GM12878 (cell line): ENCODE measurements around the gene PTGFRN. TPM values are rescaled to one million over a fixed set of nuclear protein-coding genes. Genes with fewer than 3 reads are reported as not detected.

Experiments
- ATAC-seq: fragments of 200-7000 bp; cut with Tn5 transposase; 3 replicates; pipeline ENCODE4 v1.9.1; 2020; ENCODE audit warnings: mild to moderate bottlenecking, moderate library complexity
- BruUV-seq: library from RNA; stranded (reverse); fragments of 400-500 nt; replicated peaks from 2 replicates; lab custom pipeline; 2021; lab: Mats Ljungman, UMichigan
- CTCF ChIA-PET: fragments of 300-600 bp; sonication (Branson Sonifier 250); formaldehyde crosslinking; extraction: SDS; loops from one replicate; lab custom pipeline; 2021; ENCODE audit warnings: inconsistent platforms; lab: Yijun Ruan, JAX
- POLR2A ChIA-PET: fragments of 350-600 bp; formaldehyde crosslinking; extraction: SDS; loops from one replicate; lab custom pipeline; 2021; ENCODE audit warnings: inconsistent platforms; lab: Charles Lee
- RAD21 ChIA-PET: fragments of 300-600 bp; sonication (Branson Sonifier 250); formaldehyde crosslinking; loops from one replicate; lab custom pipeline; 2023; ENCODE audit warnings: antibody characterized with exemption; ENCODE audit not compliant: unreplicated experiment; lab: Charles Lee
- SMC1A ChIA-PET: fragments of 300-600 bp; sonication (Branson Sonifier 250); formaldehyde crosslinking; loops from one replicate; lab custom pipeline; 2023; ENCODE audit not compliant: unreplicated experiment, uncharacterized antibody; lab: Charles Lee
- DNase-seq: peaks from one replicate; pipeline ENCODE4 v3.0.0-alpha.2; 2011; ENCODE audit warnings: low read depth, low spot score
- FAIRE-seq: peaks from 3 replicates; lab custom pipeline; 2011; peaks lifted over from hg19 to GRCh38; lab: Jason Lieb, UNC
- H2AFZ ChIP-seq: 2 replicates; pipeline ENCODE4 v1.6.0; 2011; ENCODE audit warnings: low read depth, low read length, control low read depth; ENCODE audit not compliant: control insufficient read depth
- H3K27ac ChIP-seq: 2 replicates; pipeline ENCODE4 v1.5.1; 2011; ENCODE audit warnings: control low read depth; ENCODE audit not compliant: control insufficient read depth, insufficient read depth
- H3K27me3 ChIP-seq, 2 experiments: replicated peaks in 1 of 2; 2 replicates each; pipeline versions ENCODE4 v1.6.0 to v1.6.1; 2011; ENCODE audit warnings: low read length in 1 of 2; ENCODE audit not compliant: control insufficient read depth in 2 of 2, insufficient read depth in 2 of 2
- H3K36me3 ChIP-seq, 2 experiments: 2 replicates each; pipeline ENCODE4 v1.5.1; 2011; ENCODE audit warnings: low read length in 1 of 2; ENCODE audit not compliant: control insufficient read depth in 2 of 2, insufficient read depth in 2 of 2
- H3K4me1 ChIP-seq: 2 replicates; pipeline ENCODE4 v1.6.1; 2011; ENCODE audit warnings: mild to moderate bottlenecking, low read length, moderate library complexity, mixed read lengths; ENCODE audit not compliant: control insufficient read depth, insufficient read depth
- H3K4me2 ChIP-seq: 2 replicates; pipeline ENCODE4 v1.6.0; 2011; ENCODE audit warnings: control low read depth; ENCODE audit not compliant: control insufficient read depth, insufficient read depth
- H3K4me3 ChIP-seq: fragments of 200-600 bp; sonication (generic); 2 replicates; pipeline ENCODE4 v1.5.1; 2016
- H3K79me2 ChIP-seq: 2 replicates; pipeline ENCODE4 v1.6.0; 2011; ENCODE audit warnings: low read length; ENCODE audit not compliant: control insufficient read depth, insufficient read depth
- H3K9ac ChIP-seq: 2 replicates; pipeline ENCODE4 v1.8.0; 2011; ENCODE audit warnings: low read length, control low read depth, mixed read lengths; ENCODE audit not compliant: control insufficient read depth, insufficient read depth
- H3K9me3 ChIP-seq: replicated peaks from 3 replicates; pipeline ENCODE4 v1.5.1; 2011; ENCODE audit warnings: mild to moderate bottlenecking, low read length; ENCODE audit not compliant: control insufficient read depth, insufficient read depth
- H4K20me1 ChIP-seq: 2 replicates; pipeline ENCODE4 v1.6.0; 2011; ENCODE audit not compliant: control insufficient read depth, insufficient read depth
- IKZF1 ChIP-seq: fragments of 450-650 bp; conservative IDR thresholded peaks from 2 replicates; pipeline ENCODE4 v1.6.1; 2017; ENCODE audit warnings: antibody characterized with exemption, mild to moderate bottlenecking
- SUPT20H ChIP-seq: IDR thresholded peaks from 2 replicates; pipeline ENCODE4 v1.6.1; 2011; ENCODE audit warnings: low read depth, mild to moderate bottlenecking, low read length, moderate library complexity, borderline replicate concordance; ENCODE audit not compliant: control insufficient read depth
- WGBS: methylation state at CpG from one replicate; pipeline ENCODE4 v1.1.6; 2016; ENCODE audit warnings: low lambda C conversion rate; ENCODE audit not compliant: insufficient replicate concordance, insufficient coverage; ENCODE audit errors: missing lambda C conversion rate; 5-methylcytosine and 5-hydroxymethylcytosine counted together
- in situ Hi-C: fragments of 300-500 bp; cut with MboI; formaldehyde crosslinking; loops from 9 replicates; pipeline ENCODE4 v1.14.3; 2018; ENCODE audit warnings: mixed read lengths
- intact Hi-C: fragments of 100-400 bp; cut with micrococcal nuclease; formaldehyde crosslinking; loops from one replicate; pipeline ENCODE4 v1.14.2; 2022; ENCODE audit not compliant: unreplicated experiment
- polyA plus RNA-seq, 11 experiments: library from polyadenylated mRNA; depleted of rRNA in 4 of 11; unstranded in 6 of 11; stranded (reverse) in 5 of 11; fragments of >200 nt; fragmentation: Nextera tagmentation in 4 of 11; fragmentation: Illumina TruSeq in 1 of 11; extraction: Ambion mirVana in 4 of 11; extraction: Trizol in 1 of 11; gene quantifications; 1 replicate in 1 of 11; 2 replicates in 10 of 11; pipeline versions ENCODE4 v1.2.1 to v1.2.3, GENCODE V29; 2011 to 2016; ENCODE audit warnings: inconsistent platforms in 2 of 11, missing spikeins in 2 of 11, low read depth in 1 of 11
- total RNA-seq, 4 experiments: library from RNA; depleted of rRNA in 3 of 4; stranded (reverse); fragments of >200 nt in 3 of 4; fragmentation: Illumina TruSeq in 1 of 4; extraction: Trizol in 1 of 4; gene quantifications; 2 replicates each; pipeline versions ENCODE4 v1.2.1 to v1.2.3, GENCODE V29; 2013 to 2021
- TF ChIP-seq, protein P1 (sequence below): fragments of 450-650 bp; IDR thresholded peaks from 2 replicates; pipeline ENCODE4 v1.6.1; 2016; ENCODE audit warnings: mild to moderate bottlenecking

Gene PTGFRN
- total and polyA plus RNA-seq, 10 of the 15 experiments (the other 5 are each of a cell fraction or from before 2014, with no cell fraction given): 2.7 to 8.3 (median 5.1) TPM

DNA sequence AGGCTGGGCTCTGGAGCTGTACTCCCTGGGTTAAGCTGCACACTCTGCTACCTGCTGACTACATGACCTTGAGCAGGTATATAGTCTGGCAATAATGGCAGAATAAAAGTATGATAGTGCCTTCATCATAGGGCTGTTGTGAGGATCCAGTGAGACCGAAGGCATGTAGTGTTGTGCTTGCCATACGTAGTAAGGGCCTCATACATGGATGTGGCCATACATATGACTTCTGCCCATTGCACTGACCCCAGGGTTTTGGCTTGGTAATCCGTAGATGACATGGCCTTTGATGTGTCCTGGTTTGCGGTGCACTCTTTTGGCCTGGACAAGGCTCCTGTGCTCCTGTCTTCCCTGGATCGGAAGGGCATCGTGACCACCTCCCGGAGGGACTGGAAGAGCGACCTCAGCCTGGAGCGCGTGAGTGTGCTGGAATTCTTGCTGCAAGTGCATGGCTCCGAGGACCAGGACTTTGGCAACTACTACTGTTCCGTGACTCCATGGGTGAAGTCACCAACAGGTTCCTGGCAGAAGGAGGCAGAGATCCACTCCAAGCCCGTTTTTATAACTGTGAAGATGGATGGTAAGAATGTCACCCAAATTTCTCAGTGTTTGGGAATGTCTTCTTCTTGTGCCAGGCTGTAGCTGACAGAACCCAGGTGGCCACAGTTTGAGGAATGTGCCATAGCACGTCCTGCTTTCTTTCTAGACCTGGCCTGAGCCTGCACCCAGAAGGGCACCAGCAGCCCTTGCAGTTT, 74.9 kb downstream of the PTGFRN start (continued):
- TF ChIP-seq SUPT20H: no peak
- TF ChIP-seq, all 136 proteins: peak for 0

DNA sequence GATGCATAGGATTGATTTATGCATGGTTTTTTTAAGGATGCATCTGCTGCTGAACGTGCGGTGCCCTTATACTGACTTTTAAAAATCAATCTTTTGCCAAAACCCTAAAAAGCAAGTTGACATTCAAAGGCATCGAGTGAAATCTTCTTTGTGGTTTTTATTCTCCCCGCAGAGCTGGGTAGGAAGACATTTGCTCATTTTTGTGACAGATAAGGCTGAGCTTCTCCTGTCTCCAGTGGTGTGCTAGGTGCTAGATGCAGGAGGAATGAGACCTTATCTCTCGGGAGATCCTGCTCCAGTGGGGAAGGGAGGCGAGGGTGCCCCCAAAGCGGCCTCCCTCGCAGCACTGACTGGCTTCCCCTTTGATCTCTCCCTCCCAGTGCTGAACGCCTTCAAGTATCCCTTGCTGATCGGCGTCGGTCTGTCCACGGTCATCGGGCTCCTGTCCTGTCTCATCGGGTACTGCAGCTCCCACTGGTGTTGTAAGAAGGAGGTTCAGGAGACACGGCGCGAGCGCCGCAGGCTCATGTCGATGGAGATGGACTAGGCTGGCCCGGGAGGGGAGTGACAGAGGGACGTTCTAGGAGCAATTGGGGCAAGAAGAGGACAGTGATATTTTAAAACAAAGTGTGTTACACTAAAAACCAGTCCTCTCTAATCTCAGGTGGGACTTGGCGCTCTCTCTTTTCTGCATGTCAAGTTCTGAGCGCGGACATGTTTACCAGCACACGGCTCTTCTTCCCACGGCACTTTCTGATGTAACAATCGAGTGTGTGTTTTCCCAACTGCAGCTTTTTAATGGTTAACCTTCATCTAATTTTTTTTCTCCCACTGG, 76.9 kb downstream of the PTGFRN start:
- Histone ChIP-seq H3K36me3 (no peaks in the 10 kb centered on the region), H3K79me2 (no peaks in the 10 kb centered on the region), H2AFZ (no peak overlapping the region), H3K4me1 (no peaks in the 10 kb centered on the region), H3K4me3 (no peak overlapping the region), H3K9ac (no peak overlapping the region), H3K4me2 (no peak overlapping the region), H4K20me1 (no peaks in the 10 kb centered on the region), H3K27ac (no peak overlapping the region), H3K27me3 (peaks cover 0 to 3% of the 10 kb centered on the region in 2 experiments; a peak in 2 of 4 replicates), H3K9me3 (no peaks in the 10 kb centered on the region)
- TF ChIP-seq, protein P1, sequence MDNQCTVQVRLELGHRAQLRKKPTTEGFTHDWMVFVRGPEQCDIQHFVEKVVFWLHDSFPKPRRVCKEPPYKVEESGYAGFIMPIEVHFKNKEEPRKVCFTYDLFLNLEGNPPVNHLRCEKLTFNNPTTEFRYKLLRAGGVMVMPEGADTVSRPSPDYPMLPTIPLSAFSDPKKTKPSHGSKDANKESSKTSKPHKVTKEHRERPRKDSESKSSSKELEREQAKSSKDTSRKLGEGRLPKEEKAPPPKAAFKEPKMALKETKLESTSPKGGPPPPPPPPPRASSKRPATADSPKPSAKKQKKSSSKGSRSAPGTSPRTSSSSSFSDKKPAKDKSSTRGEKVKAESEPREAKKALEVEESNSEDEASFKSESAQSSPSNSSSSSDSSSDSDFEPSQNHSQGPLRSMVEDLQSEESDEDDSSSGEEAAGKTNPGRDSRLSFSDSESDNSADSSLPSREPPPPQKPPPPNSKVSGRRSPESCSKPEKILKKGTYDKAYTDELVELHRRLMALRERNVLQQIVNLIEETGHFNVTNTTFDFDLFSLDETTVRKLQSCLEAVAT: 0 out of 2 replicates have a peak, but pooled peaks have one; percentile 52
- TF ChIP-seq IKZF1: no peak
- no peak for DNase-seq
- BruUV-seq: no TSS peak
- no peak for ATAC-seq
- ChIA-PET RAD21 (interaction anchor here (1.4 kb wide), 1 partner anchor 74 kb away, joined by 4 read pairs; no protein-coding TSS in a partner anchor), CTCF (interaction anchor here (1.1 to 1.4 kb wide), 2 partner anchors 52 to 261 kb away, joined by 3 to 4 read pairs; no protein-coding TSS in a partner anchor), POLR2A (interaction anchor here (0.6 to 0.8 kb wide), 2 partner anchors 11 to 103 kb away, joined by 4 read pairs; no protein-coding TSS in a partner anchor), SMC1A (interaction anchor here (0.9 to 1.5 kb wide), 3 partner anchors 10 to 24 kb away, joined by 3 to 4 read pairs (median 4); no protein-coding TSS in a partner anchor)
- intact Hi-C loops (no loop called here), in situ Hi-C loops (no loop called here)
- no peak for FAIRE-seq
- 54% methylated on average over 28 of the region's 29 CpGs for WGBS
